Activated naive CD4-positive, alpha-beta T cell treated with anti-CD3 and anti-CD28 coated beads, Interleukin-2, amount 50 U/mL, for 16 hours (primary cell): ENCODE data around the gene IL17RD.

Experiments used
- DNase-seq: peaks from one replicate; pipeline ENCODE4 v3.0.0-alpha.2; 2020

Gene IL17RD

GRCh38 chr3:57164657-57165573, at the start of gene IL17RD:
Gene IL17RD, minus strand, starts transcription at chr3:57165353. Its CDS starts 67 bp downstream, at chr3:57165286.
- peak; percentile 52 for DNase-seq

DNA sequence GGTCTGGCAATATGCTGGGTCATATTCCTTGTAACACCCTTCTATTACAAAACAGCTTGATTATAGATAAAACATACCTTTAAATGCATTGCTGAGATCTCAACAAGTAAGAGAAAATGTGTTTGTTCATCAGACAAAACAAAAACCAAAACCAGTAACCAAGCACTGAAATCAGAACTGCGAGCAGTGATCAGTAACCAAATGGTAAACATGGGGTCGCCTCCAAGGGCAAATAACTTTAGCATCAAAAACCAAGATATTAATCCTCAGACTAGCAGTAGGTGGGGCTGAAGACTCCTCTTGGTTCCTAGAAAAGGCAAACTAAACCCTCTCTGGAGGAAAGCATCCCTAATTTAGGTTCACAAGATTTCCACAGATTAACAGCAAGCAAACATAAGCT, 41.3 kb upstream of the IL17RD start:
- no peak for DNase-seq

- no peak for DNase-seq
Measured at GRCh38 chr3:57199895-57200297, 34.7 kb upstream of the IL17RD start, which contains the start of gene HESX1. Gene HESX1, minus strand, starts transcription at chr3:57199978. Its CDS starts 60 bp downstream, at chr3:57199918.

GRCh38 chr3:57194641-57195040, 29.5 kb upstream of the IL17RD start:
- no peak for DNase-seq

GRCh38 chr3:57192028-57192427, 26.9 kb upstream of the IL17RD start:
- no peak for DNase-seq

DNA sequence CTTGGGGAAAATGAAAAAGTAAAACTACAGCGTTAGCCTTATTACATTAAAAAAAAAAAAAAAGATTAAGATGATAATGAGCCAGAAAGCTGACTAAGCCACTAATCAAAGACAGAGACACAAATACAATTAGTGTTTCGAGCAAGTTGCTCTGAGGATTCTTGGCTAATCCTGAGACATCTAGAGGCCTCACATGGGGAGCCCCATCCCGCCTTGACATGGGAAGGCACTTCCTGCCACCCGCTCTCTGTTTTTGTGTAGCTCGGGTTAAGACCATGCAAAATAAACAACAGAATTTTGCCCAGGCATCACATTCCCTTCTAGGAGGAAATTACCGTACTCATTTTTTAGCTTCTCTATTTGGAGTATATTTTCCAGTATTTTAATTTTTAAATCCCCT, 19.4 kb upstream of the IL17RD start:
- no peak for DNase-seq

- no peak for DNase-seq
Measured at GRCh38 chr3:57179580-57180410, 14.6 kb upstream of the IL17RD start.

GRCh38 chr3:57176045-57176444, 10.9 kb upstream of the IL17RD start:
- DNase-seq, result no peak

GRCh38 chr3:57173687-57174086, 8.5 kb upstream of the IL17RD start:
- DNase-seq, result no peak

DNA sequence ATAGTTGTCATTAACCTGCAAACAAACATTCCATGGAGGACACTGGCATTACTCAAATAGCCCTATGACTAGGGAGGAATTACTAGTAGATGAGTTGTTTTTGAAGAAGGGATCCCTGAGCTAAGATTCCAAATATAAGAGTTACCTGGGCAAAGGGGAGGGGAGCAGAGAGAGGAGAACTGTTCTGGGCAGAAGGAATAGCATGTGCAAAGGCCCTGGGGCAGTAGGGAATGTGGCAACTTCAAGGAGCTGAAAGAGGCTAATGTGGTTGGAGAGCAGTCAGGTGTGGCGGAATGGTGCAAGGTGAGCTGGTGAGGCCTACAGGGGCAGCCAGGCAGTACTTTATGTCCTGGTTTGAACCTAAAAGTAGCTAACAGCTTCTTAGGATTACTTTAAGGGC, 5.8 kb upstream of the IL17RD start:
- DNase-seq, result no peak

GRCh38 chr3:57169872-57170623, 4.9 kb upstream of the IL17RD start:
- peak; percentile 69 for DNase-seq

GRCh38 chr3:57169108-57169507, 4.0 kb upstream of the IL17RD start:
- DNase-seq, result no peak

GRCh38 chr3:57168151-57168550, 3.0 kb upstream of the IL17RD start:
- DNase-seq, result no peak

DNA sequence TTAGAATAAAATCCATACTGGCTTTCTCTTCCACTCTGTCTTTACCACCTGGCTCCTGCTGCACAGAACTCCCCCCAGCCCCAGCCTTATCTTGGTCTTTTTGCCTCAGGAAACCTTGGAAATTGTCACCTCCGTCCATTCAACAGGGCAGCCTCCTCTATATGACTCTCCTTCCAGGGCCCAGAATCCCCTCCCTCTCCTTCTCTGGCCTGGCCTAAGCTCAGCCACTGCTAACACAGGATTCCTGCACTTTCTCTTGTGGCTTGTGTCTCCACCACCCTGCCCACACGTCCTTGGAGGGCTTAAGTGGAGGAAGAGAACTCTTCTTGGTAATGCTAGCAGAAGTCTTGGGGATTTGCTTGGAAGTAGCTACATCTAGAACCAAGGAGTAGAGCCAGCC, 1.5 kb upstream of the IL17RD start:
- no peak for DNase-seq

GRCh38 chr3:57165641-57166040, 488 bp upstream of the IL17RD start:
- no peak for DNase-seq

DNA sequence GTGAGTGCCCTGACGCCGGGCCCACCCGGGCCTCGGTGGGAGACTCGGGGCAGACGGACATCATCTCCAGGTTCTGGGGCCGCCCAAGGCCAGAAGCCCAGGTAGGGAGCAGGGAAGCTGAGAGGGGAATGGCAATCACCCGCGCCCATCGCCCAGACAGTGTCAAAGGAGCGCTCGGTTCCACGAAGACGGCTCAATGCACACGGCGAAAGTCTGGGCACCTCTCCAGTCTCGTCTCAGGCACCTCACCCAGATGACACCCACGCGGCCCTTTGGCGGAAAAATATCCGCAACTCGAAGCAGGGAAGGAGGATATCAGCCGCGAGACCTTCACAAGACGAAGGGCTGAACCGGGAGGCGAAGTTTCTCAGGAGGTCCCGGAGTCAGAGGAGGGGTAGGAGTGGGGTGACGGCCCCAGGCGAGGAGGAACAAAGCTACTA, 916 bp downstream of the IL17RD start:
- DNase-seq, result peak; percentile 26

GRCh38 chr3:57163751-57164150, 1.4 kb downstream of the IL17RD start:
- DNase-seq, result no peak

- DNase-seq, result no peak
Measured at GRCh38 chr3:57161915-57162314, 3.2 kb downstream of the IL17RD start.

- no peak for DNase-seq
Measured at GRCh38 chr3:57160765-57161538, 4.2 kb downstream of the IL17RD start.

- no peak for DNase-seq
Measured at GRCh38 chr3:57160076-57160764, 4.9 kb downstream of the IL17RD start.
